Measurements from ENCODE around the gene RDH8. TPM values are rescaled to one million over a fixed set of nuclear protein-coding genes. Genes with fewer than 3 reads are reported as not detected.

Gene RDH8
- total RNA-seq, 4 donors from 2014 or later, result not detected

- Histone ChIP-seq H3K36me3 (no peaks in the 10 kb centered on the region), H3K4me3 (no peak overlapping the region), H3K9me3 (no peaks in the 10 kb centered on the region), H3K27ac (no peak overlapping the region), H3K4me1 (no peaks in the 10 kb centered on the region), H3K27me3 (no peaks in the 10 kb centered on the region)
- DNase-seq, result no peak
- no peak for TF ChIP-seq CTCF (IDR thresholded peaks at IDR 0.05)
- TF ChIP-seq POLR2A (IDR thresholded peaks at IDR 0.05), result no peak
These were observed 26.4 kb upstream of the RDH8 start for GRCh38 chr19:9986787-9987281.

DNA sequence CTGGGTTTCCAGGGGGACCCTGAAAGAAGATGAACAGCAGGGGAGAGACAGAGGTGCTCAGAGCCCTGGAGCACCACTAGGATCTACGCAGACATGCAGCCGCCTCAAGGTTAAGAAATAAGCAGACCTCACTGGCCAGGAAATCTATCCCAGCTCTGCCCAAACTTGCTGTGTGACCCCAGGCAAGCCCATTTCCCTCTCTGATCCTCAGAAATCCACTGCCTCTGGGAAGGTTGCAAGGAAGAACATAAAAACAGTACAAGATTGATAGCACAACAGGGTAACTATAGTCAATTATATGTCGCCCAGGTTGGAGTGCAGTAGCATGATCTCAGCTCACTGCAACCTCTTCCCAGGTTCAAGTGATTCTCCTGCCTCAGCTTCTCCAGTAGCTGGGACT, 23.8 kb upstream of the RDH8 start:
- TF ChIP-seq CTCF (IDR thresholded peaks at IDR 0.05) (no peak), POLR2A (IDR thresholded peaks at IDR 0.05) (no peak)
- Histone ChIP-seq H3K4me1 (no peaks in the 10 kb centered on the region), H3K9me3 (no peaks in the 10 kb centered on the region), H3K27me3 (no peaks in the 10 kb centered on the region), H3K27ac (no peak overlapping the region), H3K36me3 (no peaks in the 10 kb centered on the region), H3K4me3 (no peak overlapping the region)
- no peak for DNase-seq

- Histone ChIP-seq H3K27me3 (no peaks in the 10 kb centered on the region), H3K4me3 (no peak overlapping the region), H3K36me3 (no peaks in the 10 kb centered on the region), H3K27ac (no peak overlapping the region), H3K9me3 (no peaks in the 10 kb centered on the region), H3K4me1 (no peaks in the 10 kb centered on the region)
- TF ChIP-seq CTCF (IDR thresholded peaks at IDR 0.05), result no peak
- no peak for TF ChIP-seq POLR2A (IDR thresholded peaks at IDR 0.05)
- DNase-seq, result peak in 1 of 3 donors; percentile 14
These were observed 21.7 kb upstream of the RDH8 start for GRCh38 chr19:9991425-9992191.

DNA sequence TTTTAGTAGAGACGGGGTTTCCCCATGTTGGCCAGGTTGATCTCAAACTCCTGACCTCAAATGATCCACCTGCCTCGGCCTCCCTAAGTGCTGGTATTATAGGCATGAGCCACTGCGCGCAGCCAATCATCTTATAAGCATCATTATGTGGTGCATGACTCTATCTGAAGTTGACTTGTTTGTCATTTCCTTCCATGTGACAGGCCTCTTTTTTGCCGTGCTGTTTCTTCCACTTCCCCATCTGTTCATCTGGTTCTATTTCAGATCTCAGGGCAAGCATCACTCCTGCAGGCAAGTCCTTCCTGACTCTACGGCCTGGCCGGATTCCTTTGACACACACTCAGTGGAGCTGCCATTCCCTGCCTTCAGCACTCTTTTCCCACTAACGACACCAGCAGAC, 18.2 kb upstream of the RDH8 start:
- H3K36me3 ChIP-seq, result no peaks in the 10 kb centered on the region
- TF ChIP-seq CTCF (IDR thresholded peaks at IDR 0.05) (no peak), POLR2A (IDR thresholded peaks at IDR 0.05) (no peak)
- no peaks in the 10 kb centered on the region for H3K4me1 ChIP-seq
- no peak for DNase-seq
- no peaks in the 10 kb centered on the region for H3K27me3 ChIP-seq
- H3K27ac ChIP-seq, result no peak overlapping the region
- H3K4me3 ChIP-seq, result no peak overlapping the region
- H3K9me3 ChIP-seq, result no peaks in the 10 kb centered on the region

- no peaks in the 10 kb centered on the region for H3K9me3 ChIP-seq
- peaks cover 0 to 4% (median 0%) of the 10 kb centered on the region in 4 donors for H3K4me1 ChIP-seq
- no peak for DNase-seq
- no peak overlapping the region for H3K27ac ChIP-seq
- H3K27me3 ChIP-seq, result no peaks in the 10 kb centered on the region
- H3K36me3 ChIP-seq, result no peaks in the 10 kb centered on the region
- no peak overlapping the region for H3K4me3 ChIP-seq
- TF ChIP-seq POLR2A (IDR thresholded peaks at IDR 0.05) (no peak), CTCF (IDR thresholded peaks at IDR 0.05) (no peak)
These were observed 17.3 kb upstream of the RDH8 start for GRCh38 chr19:9995999-9996398.
